Panc1 (cell line): ENCODE data around the gene PTMS. TPM values are rescaled to one million over a fixed set of nuclear protein-coding genes. Genes with fewer than 3 reads are reported as not detected.

Experiments
- ATAC-seq: fragments of 200-7000 bp; cut with Tn5 transposase; 2 replicates; pipeline ENCODE4 v1.9.1; 2020; ENCODE audit warnings: mild to moderate bottlenecking, moderate library complexity
- BruUV-seq: library from RNA; stranded (reverse); fragments of 400-500 nt; replicated peaks from 2 replicates; lab custom pipeline; 2021; lab: Mats Ljungman, UMichigan
- CTCF ChIA-PET: fragments of 300-600 bp; sonication (Branson Sonifier 250); formaldehyde crosslinking; loops from one replicate; lab custom pipeline; 2022; ENCODE audit warnings: antibody characterized with exemption; lab: Charles Lee
- POLR2A ChIA-PET: fragments of 300-600 bp; sonication (Branson Sonifier 250); formaldehyde crosslinking; loops from one replicate; lab custom pipeline; 2022; ENCODE audit warnings: antibody characterized with exemption; lab: Charles Lee
- DNase-seq: peaks from one replicate; pipeline ENCODE4 v3.0.0-alpha.2; 2010; ENCODE audit warnings: low read depth, low spot score
- H3K27ac ChIP-seq: 2 replicates; pipeline ENCODE4 v1.5.1; 2011; ENCODE audit warnings: mild to moderate bottlenecking, low read length, inconsistent platforms
- H3K27me3 ChIP-seq: fragments of 200-500 bp; sonication (Bioruptor generic); 2 replicates; pipeline ENCODE4 v1.6.0; 2014; ENCODE audit warnings: low read length, inconsistent platforms; ENCODE audit not compliant: control insufficient read depth, insufficient read depth
- H3K36me3 ChIP-seq: fragments of 200-500 bp; sonication (Bioruptor generic); 2 replicates; pipeline ENCODE4 v1.5.1; 2014; ENCODE audit warnings: inconsistent platforms, mild to moderate bottlenecking, low read length, moderate library complexity; ENCODE audit not compliant: control insufficient read depth, insufficient read depth
- H3K4me1 ChIP-seq: 2 replicates; pipeline ENCODE4 v1.5.1; 2011; ENCODE audit warnings: inconsistent platforms, mild to moderate bottlenecking, low read length, moderate library complexity; ENCODE audit not compliant: control insufficient read depth, insufficient read depth
- H3K4me3 ChIP-seq, 2 experiments: 2 replicates each; pipeline ENCODE4 v1.5.1; 2011 to 2012; ENCODE audit warnings: low read depth in 2 of 2, low read length in 2 of 2, mild to moderate bottlenecking in 2 of 2, inconsistent platforms in 1 of 2, moderate library complexity in 1 of 2
- H3K9me3 ChIP-seq: fragments of 200-500 bp; sonication (Bioruptor generic); 2 replicates; pipeline ENCODE4 v1.5.1; 2014; ENCODE audit warnings: low read depth, mild to moderate bottlenecking, inconsistent platforms, low read length, moderate library complexity; ENCODE audit not compliant: control insufficient read depth, insufficient read depth
- CTCF ChIP-seq: fragments of 450-650 bp; IDR thresholded peaks from 2 replicates; pipeline ENCODE4 v1.5.1; 2017; ENCODE audit warnings: mild to moderate bottlenecking
- POLR2AphosphoS5 ChIP-seq: IDR thresholded peaks from 2 replicates; pipeline ENCODE4 v1.6.1; 2012; ENCODE audit warnings: mild to moderate bottlenecking, low read depth, low read length, moderate library complexity
- REST ChIP-seq, 2 experiments: IDR thresholded peaks; 2 replicates each; pipeline ENCODE4 v1.6.1; 2011 to 2012; ENCODE audit warnings: low read depth in 2 of 2, control low read depth in 1 of 2, low read length in 1 of 2, mild to moderate bottlenecking in 1 of 2, moderate library complexity in 1 of 2; ENCODE audit not compliant: insufficient read depth in 1 of 2
- SIN3A ChIP-seq: IDR thresholded peaks from 2 replicates; pipeline ENCODE4 v1.6.1; 2012; ENCODE audit warnings: low read depth, mild to moderate bottlenecking, low read length, moderate library complexity, borderline replicate concordance; ENCODE audit not compliant: insufficient read depth
- TCF7L2 ChIP-seq: IDR thresholded peaks from 2 replicates; pipeline ENCODE4 v1.6.1; 2011; ENCODE audit warnings: mild to moderate bottlenecking, low read depth, low read length, inconsistent platforms
- in situ Hi-C: cut with HindIII; loops from 2 replicates; pipeline ENCODE4 v1.10.0; 2016; ENCODE audit warnings: low sequenced_read_pairs, low pct_unique_long_range_greater_than_20kb
- intact Hi-C: fragments of 100-400 bp; cut with micrococcal nuclease; formaldehyde crosslinking; loops from one replicate; pipeline ENCODE4 v1.10.0; 2022; ENCODE audit not compliant: unreplicated experiment
- total RNA-seq: library from RNA; stranded (reverse); gene quantifications from one replicate; pipeline ENCODE4 v1.2.1, GENCODE V29; 2021; ENCODE audit not compliant: unreplicated experiment

The PTMS gene
- total RNA-seq, 1 experiment from 2014 or later = 395 TPM

- peak; percentile 20; the same call in 1 of the 2 replicates for ATAC-seq
- no peak for DNase-seq
- H3K36me3 ChIP-seq = no peaks in the 10 kb centered on the region; the same call in 1 of the 2 replicates
- H3K27me3 ChIP-seq = no peaks in the 10 kb centered on the region
- intact Hi-C loops (no loop called here), in situ Hi-C loops (no loop called here)
- H3K27ac ChIP-seq = no peak overlapping the region
- no peaks in the 10 kb centered on the region for H3K9me3 ChIP-seq
- H3K4me3 ChIP-seq = no peak overlapping the region
- TF ChIP-seq POLR2AphosphoS5 = no peak
- TF ChIP-seq TCF7L2 = no peak
- TF ChIP-seq SIN3A = no peak
- no peak for TF ChIP-seq CTCF
- no peak for TF ChIP-seq REST (IDR thresholded peaks at IDR 0.05; ENCODE audit: insufficient read depth in 1 of 2, low read depth in 2 of 2, low read length in 1 of 2)
- peaks cover 27% of the 10 kb centered on the region for H3K4me1 ChIP-seq
- BruUV-seq = no TSS peak
- ChIA-PET POLR2A (no interaction called here), CTCF (no interaction called here)
Measured at GRCh38 chr12:6772726-6773589, 6.8 kb downstream of the PTMS start.

GRCh38 chr12:6773590-6774351, 7.6 kb downstream of the PTMS start:
- DNase-seq (no peak), ATAC-seq (no peak)
- Histone ChIP-seq H3K36me3 (no peaks in the 10 kb centered on the region; the same call in 1 of the 2 replicates), H3K4me3 (no peak overlapping the region), H3K27ac (no peak overlapping the region), H3K9me3 (no peaks in the 10 kb centered on the region), H3K27me3 (no peaks in the 10 kb centered on the region), H3K4me1 (peaks cover 26% of the 10 kb centered on the region)
- POLR2A ChIA-PET = no interaction called here
- BruUV-seq = no TSS peak
- intact Hi-C loops (no loop called here), in situ Hi-C loops (no loop called here)
- CTCF ChIA-PET = no interaction called here
- no peak for TF ChIP-seq POLR2AphosphoS5
- no peak for TF ChIP-seq SIN3A
